Suprapubic skin (tissue), 4 donors: ENCODE data around the gene PEG3. TPM values are rescaled to one million over a fixed set of nuclear protein-coding genes. Genes with fewer than 3 reads are reported as not detected.

Source experiments
- DNase-seq, 2 donors: peaks; one replicate each; pipeline ENCODE4 v3.0.0-alpha.2; 2019; ENCODE audit warnings: low spot score in 2 of 2
- H3K27ac ChIP-seq: fragments of 200-600 bp; sonication (generic); one replicate; pipeline ENCODE4 v1.5.1; 2019
- H3K27me3 ChIP-seq: fragments of 200-600 bp; sonication (generic); one replicate; pipeline ENCODE4 v1.5.1; 2019
- H3K36me3 ChIP-seq: fragments of 200-600 bp; sonication (generic); one replicate; pipeline ENCODE4 v1.5.1; 2019
- H3K4me1 ChIP-seq: fragments of 200-600 bp; sonication (generic); one replicate; pipeline ENCODE4 v1.5.1; 2019
- H3K4me3 ChIP-seq: fragments of 200-600 bp; sonication (generic); one replicate; pipeline ENCODE4 v1.5.1; 2019; ENCODE audit warnings: mild to moderate bottlenecking
- H3K9me3 ChIP-seq: fragments of 200-600 bp; sonication (generic); one replicate; pipeline ENCODE4 v1.5.1; 2019
- CTCF ChIP-seq, 2 donors: fragments of 200-600 bp in 1 of 2; fragments of 450-650 bp in 1 of 2; sonication (generic) in 1 of 2; IDR thresholded peaks; one replicate each; pipeline ENCODE4 v1.5.1; 2016 to 2019; ENCODE audit warnings: antibody characterized with exemption in 2 of 2, mild to moderate bottlenecking in 1 of 2, moderate library complexity in 1 of 2
- EP300 ChIP-seq: sonication (generic); formaldehyde crosslinking; IDR thresholded peaks from one replicate; pipeline ENCODE4 v1.6.1; 2017; ENCODE audit warnings: antibody characterized with exemption
- POLR2A ChIP-seq, 2 donors: fragments of 450-650 bp; IDR thresholded peaks; one replicate each; pipeline ENCODE4 v1.6.1; 2017; ENCODE audit warnings: antibody characterized with exemption in 2 of 2, mild to moderate bottlenecking in 2 of 2, moderate library complexity in 2 of 2
- POLR2AphosphoS5 ChIP-seq, 3 donors: sonication (generic); formaldehyde crosslinking; IDR thresholded peaks; one replicate each; pipeline ENCODE4 v1.6.1; 2017; ENCODE audit warnings: antibody characterized with exemption in 3 of 3
- WGBS: methylation state at CpG from one replicate; pipeline ENCODE4 v1.1.5; 2018; 5-methylcytosine and 5-hydroxymethylcytosine counted together
- total RNA-seq, 4 donors: library from RNA; depleted of rRNA; stranded (reverse); fragments of >200 nt; gene quantifications; one replicate each; pipeline ENCODE4 v1.1.0, GENCODE V29; 2016

Gene PEG3
- total RNA-seq, 4 donors from 2014 or later, result 4.0 to 11.5 (median 5.8) TPM

GRCh38 chr19:56823417-56823816 lies 17.1 kb downstream of the PEG3 start:
- Histone ChIP-seq H3K9me3 (no peaks in the 10 kb centered on the region), H3K36me3 (peaks cover 12% of the 10 kb centered on the region), H3K27me3 (no peaks in the 10 kb centered on the region), H3K4me3 (no peak overlapping the region), H3K27ac (no peak overlapping the region), H3K4me1 (no peaks in the 10 kb centered on the region)
- TF ChIP-seq POLR2AphosphoS5 (IDR thresholded peaks at IDR 0.05) (no peak), CTCF (IDR thresholded peaks at IDR 0.05) (no peak), EP300 (no peak), POLR2A (IDR thresholded peaks at IDR 0.05) (no peak)
- WGBS, result 92% methylated on average over 12 of the region's 12 CpGs
- no peak for DNase-seq

GRCh38 chr19:56822755-56823154 lies 17.8 kb downstream of the PEG3 start:
- H3K9me3 ChIP-seq, result no peaks in the 10 kb centered on the region
- 87% methylated on average over 5 of the region's 5 CpGs for WGBS
- no peak for DNase-seq
- TF ChIP-seq CTCF (IDR thresholded peaks at IDR 0.05), result no peak
- TF ChIP-seq POLR2A (IDR thresholded peaks at IDR 0.05), result no peak
- TF ChIP-seq POLR2AphosphoS5 (IDR thresholded peaks at IDR 0.05), result no peak
- no peak for TF ChIP-seq EP300
- no peaks in the 10 kb centered on the region for H3K27me3 ChIP-seq
- no peak overlapping the region for H3K27ac ChIP-seq
- H3K36me3 ChIP-seq, result peaks cover 12% of the 10 kb centered on the region
- no peaks in the 10 kb centered on the region for H3K4me1 ChIP-seq
- H3K4me3 ChIP-seq, result no peak overlapping the region

- WGBS, result 86% methylated on average over 6 of the region's 6 CpGs
- no peak overlapping the region for H3K27ac ChIP-seq
- no peak for DNase-seq
- peaks cover 12% of the 10 kb centered on the region for H3K36me3 ChIP-seq
- no peaks in the 10 kb centered on the region for H3K9me3 ChIP-seq
- no peaks in the 10 kb centered on the region for H3K4me1 ChIP-seq
- no peak for TF ChIP-seq CTCF (IDR thresholded peaks at IDR 0.05)
- no peak for TF ChIP-seq POLR2A (IDR thresholded peaks at IDR 0.05)
- no peak for TF ChIP-seq POLR2AphosphoS5 (IDR thresholded peaks at IDR 0.05)
- no peak for TF ChIP-seq EP300
- no peaks in the 10 kb centered on the region for H3K27me3 ChIP-seq
- no peak overlapping the region for H3K4me3 ChIP-seq
These were observed 18.9 kb downstream of the PEG3 start for GRCh38 chr19:56821675-56822074.

GRCh38 chr19:56821209-56821608 lies 19.3 kb downstream of the PEG3 start:
- 84% methylated on average over 5 of the region's 5 CpGs for WGBS

GRCh38 chr19:56819166-56819565 lies 21.4 kb downstream of the PEG3 start:
- Histone ChIP-seq H3K36me3 (peaks cover 12% of the 10 kb centered on the region), H3K9me3 (no peaks in the 10 kb centered on the region), H3K27ac (no peak overlapping the region), H3K27me3 (no peaks in the 10 kb centered on the region), H3K4me1 (no peaks in the 10 kb centered on the region), H3K4me3 (no peak overlapping the region)
- WGBS, result 57% methylated on average over 2 of the region's 2 CpGs
- TF ChIP-seq POLR2A (IDR thresholded peaks at IDR 0.05), result no peak
- no peak for TF ChIP-seq EP300
- no peak for TF ChIP-seq POLR2AphosphoS5 (IDR thresholded peaks at IDR 0.05)
- no peak for TF ChIP-seq CTCF (IDR thresholded peaks at IDR 0.05)
- DNase-seq, result no peak

More at GRCh38 chr19:56821209-56821608, 19.3 kb downstream of the PEG3 start:
- no peak for DNase-seq
- no peak overlapping the region for H3K4me3 ChIP-seq
- H3K9me3 ChIP-seq, result no peaks in the 10 kb centered on the region
- H3K36me3 ChIP-seq, result peaks cover 12% of the 10 kb centered on the region
- no peaks in the 10 kb centered on the region for H3K4me1 ChIP-seq
- no peak overlapping the region for H3K27ac ChIP-seq
- no peak for TF ChIP-seq EP300
- TF ChIP-seq POLR2A (IDR thresholded peaks at IDR 0.05), result no peak
- TF ChIP-seq POLR2AphosphoS5 (IDR thresholded peaks at IDR 0.05), result no peak
- no peak for TF ChIP-seq CTCF (IDR thresholded peaks at IDR 0.05)
- H3K27me3 ChIP-seq, result no peaks in the 10 kb centered on the region
